Measurements from ENCODE around the gene LRRC8C. TPM values are rescaled to one million over a fixed set of nuclear protein-coding genes. Genes with fewer than 3 reads are reported as not detected.

The LRRC8C gene
- total and polyA plus RNA-seq, 2 experiments from 2014 or later: 0.89 to 3.9 TPM

- TF ChIP-seq ZNF462 (CRISPR knock-in tag; IDR thresholded peaks at IDR 0.05) (no peak), CREB1 (CRISPR knock-in tag; IDR thresholded peaks at IDR 0.05; ENCODE audit: low read depth) (no peak)
- TF ChIP-seq, protein P1, sequence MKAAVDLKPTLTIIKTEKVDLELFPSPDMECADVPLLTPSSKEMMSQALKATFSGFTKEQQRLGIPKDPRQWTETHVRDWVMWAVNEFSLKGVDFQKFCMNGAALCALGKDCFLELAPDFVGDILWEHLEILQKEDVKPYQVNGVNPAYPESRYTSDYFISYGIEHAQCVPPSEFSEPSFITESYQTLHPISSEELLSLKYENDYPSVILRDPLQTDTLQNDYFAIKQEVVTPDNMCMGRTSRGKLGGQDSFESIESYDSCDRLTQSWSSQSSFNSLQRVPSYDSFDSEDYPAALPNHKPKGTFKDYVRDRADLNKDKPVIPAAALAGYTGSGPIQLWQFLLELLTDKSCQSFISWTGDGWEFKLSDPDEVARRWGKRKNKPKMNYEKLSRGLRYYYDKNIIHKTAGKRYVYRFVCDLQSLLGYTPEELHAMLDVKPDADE (IDR thresholded peaks at IDR 0.05): no peak
Measured at GRCh38 chr1:89608319-89608983, 24.5 kb upstream of the LRRC8C start (continued).

- ATAC-seq (no peak), DNase-seq (ENCODE audit: low spot score) (no peak)
- H3F3A ChIP-seq (replicated peaks; ENCODE audit: low read depth): no peaks in the 10 kb centered on the region
- H3K27me3 ChIP-seq (ENCODE audit: insufficient read depth): no peaks in the 10 kb centered on the region
- no peaks in the 10 kb centered on the region for H3K36me3 ChIP-seq (ENCODE audit: insufficient read depth)
- Mint-ChIP-seq H3K27ac (no peak overlapping the region), H3K4me3 (no peak overlapping the region), H3K36me3 (ENCODE audit: low read depth) (no peaks in the 10 kb centered on the region; the same call in 2 of the 3 replicates), H3K9me3 (no peaks in the 10 kb centered on the region; the same call in 2 of the 3 replicates), H3K4me1 (peaks cover 10% of the 10 kb centered on the region), H3K27me3 (ENCODE audit: insufficient read depth, low read depth, poor library complexity) (peaks cover 2% of the 10 kb centered on the region)
- H2AFZ ChIP-seq: no peak overlapping the region
- TF ChIP-seq STAT1 (IDR thresholded peaks at IDR 0.05; ENCODE audit: unreplicated experiment) (no peak), CTCF (conservative IDR thresholded peaks at IDR 0.05; ENCODE audit: low read depth in 2 of 2) (no peak), JUNB (IDR thresholded peaks at IDR 0.05; ENCODE audit: unreplicated experiment) (no peak), POLR2AphosphoS5 (IDR thresholded peaks at IDR 0.05; ENCODE audit: low read depth) (no peak), EZH2phosphoT487 (IDR thresholded peaks at IDR 0.05; ENCODE audit: unreplicated experiment) (no peak), ZNF114 (CRISPR knock-in tag; IDR thresholded peaks at IDR 0.05) (no peak), ZNF331 (CRISPR knock-in tag; IDR thresholded peaks at IDR 0.05; ENCODE audit: low read depth) (no peak)
- H3K9me2 ChIP-seq (ENCODE audit: insufficient read depth): no peaks in the 10 kb centered on the region
- no peak overlapping the region for H3K27ac ChIP-seq (ENCODE audit: low read depth)
- H4K20me1 ChIP-seq (replicated peaks; ENCODE audit: insufficient read depth): no peaks in the 10 kb centered on the region
- peaks cover 11% of the 10 kb centered on the region; the same call in 1 of the 2 replicates for H3K4me1 ChIP-seq (ENCODE audit: insufficient read depth)
- H3K4me2 ChIP-seq: no peak overlapping the region
- no peak overlapping the region for H3K4me3 ChIP-seq
- H3K79me2 ChIP-seq (replicated peaks; ENCODE audit: insufficient read depth): no peaks in the 10 kb centered on the region
Measured at GRCh38 chr1:89608984-89609725, 23.8 kb upstream of the LRRC8C start.

All from GM23338 (cell line).